DOHH2 (cell line): ENCODE measurements around the gene MKLN1.

Experiments
- H3F3A ChIP-seq: fragments of 200-600 bp; sonication (generic), shearing (Covaris generic); 2 replicates; pipeline ENCODE4 v1.6.0; 2016; ENCODE audit warnings: antibody characterized with exemption, mild to moderate bottlenecking; ENCODE audit not compliant: control insufficient read depth, insufficient read depth
- H3K27ac ChIP-seq: fragments of 200-600 bp; sonication (generic); 2 replicates; pipeline ENCODE4 v1.5.1; 2014; ENCODE audit warnings: low read depth, mild to moderate bottlenecking, low read length, moderate library complexity
- H3K27me3 ChIP-seq: fragments of 200-600 bp; sonication (generic); 2 replicates; pipeline ENCODE4 v1.6.1; 2014; ENCODE audit warnings: mild to moderate bottlenecking, low read length, mixed read lengths; ENCODE audit not compliant: control insufficient read depth
- H3K36me3 ChIP-seq: fragments of 200-600 bp; sonication (generic); 2 replicates; pipeline ENCODE4 v1.6.1; 2014; ENCODE audit warnings: mild to moderate bottlenecking, low read length, moderate library complexity, mixed read lengths; ENCODE audit not compliant: control insufficient read depth
- H3K4me1 ChIP-seq: fragments of 200-600 bp; sonication (generic); 2 replicates; pipeline ENCODE4 v1.6.1; 2014; ENCODE audit warnings: mild to moderate bottlenecking, low read length, mixed read lengths; ENCODE audit not compliant: control insufficient read depth
- H3K4me2 ChIP-seq: fragments of 200-600 bp; sonication (generic); 2 replicates; pipeline ENCODE4 v1.6.0; 2014; ENCODE audit warnings: mild to moderate bottlenecking, low read length, moderate library complexity
- H3K4me3 ChIP-seq: fragments of 200-600 bp; sonication (generic); 2 replicates; pipeline ENCODE4 v1.5.1; 2014; ENCODE audit warnings: mild to moderate bottlenecking, low read length, mixed read lengths
- H3K79me2 ChIP-seq: fragments of 200-600 bp; sonication (generic); 2 replicates; pipeline ENCODE4 v1.6.1; 2014; ENCODE audit warnings: mild to moderate bottlenecking, low read length, mixed read lengths; ENCODE audit not compliant: control insufficient read depth
- H3K9me2 ChIP-seq: fragments of 200-600 bp; sonication (generic); replicated peaks from 2 replicates; pipeline ENCODE4 v1.6.1; 2014; ENCODE audit warnings: mild to moderate bottlenecking, low read length, mixed read lengths; ENCODE audit not compliant: control insufficient read depth
- H3K9me3 ChIP-seq: fragments of 200-600 bp; sonication (generic); 2 replicates; pipeline ENCODE4 v1.6.1; 2014; ENCODE audit warnings: antibody characterized with exemption, low read length, mixed read lengths; ENCODE audit not compliant: control insufficient read depth, insufficient read depth
- H4K20me1 ChIP-seq: fragments of 200-600 bp; sonication (generic); 2 replicates; pipeline ENCODE4 v1.6.0; 2014; ENCODE audit warnings: low read depth, mild to moderate bottlenecking, antibody characterized with exemption, low read length, moderate library complexity; ENCODE audit not compliant: control insufficient read depth, insufficient read depth
- EZH2phosphoT487 ChIP-seq: fragments of 200-600 bp; sonication (generic); IDR thresholded peaks from 2 replicates; pipeline ENCODE4 v1.6.1; 2017; ENCODE audit warnings: borderline replicate concordance, mild to moderate bottlenecking, antibody characterized with exemption, low read length, moderate library complexity, mixed read lengths
- TF ChIP-seq, protein P1 (sequence below): fragments of 200-600 bp; sonication (generic); IDR thresholded peaks from one replicate; pipeline ENCODE4 v1.5.1; 2014; ENCODE audit warnings: antibody characterized with exemption, mild to moderate bottlenecking, low read depth, low read length; ENCODE audit not compliant: poor library complexity, severe bottlenecking

The MKLN1 gene

DNA sequence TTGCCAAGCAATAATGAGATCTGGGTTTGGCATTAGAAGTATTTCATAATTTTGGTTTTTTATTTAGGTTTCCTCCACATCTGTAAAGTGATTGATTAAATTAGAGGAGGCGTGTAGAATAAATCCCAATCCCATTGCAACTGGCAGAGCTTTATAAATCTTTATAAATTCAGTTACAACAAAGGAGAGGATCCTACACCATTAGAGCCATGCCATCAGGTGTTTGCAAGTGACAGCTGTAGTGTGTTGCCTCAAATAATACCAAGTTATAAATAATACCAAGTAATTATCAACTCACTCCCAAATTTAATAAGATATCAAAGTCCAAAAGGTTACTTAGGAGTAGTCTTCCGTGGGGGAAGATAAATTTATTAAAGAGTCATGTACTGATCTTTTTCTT lies 166.5 kb downstream of the MKLN1 start:
- Histone ChIP-seq H3K9me3 (no peaks in the 10 kb centered on the region), H3F3A (no peaks in the 10 kb centered on the region), H4K20me1 (no peaks in the 10 kb centered on the region), H3K4me1 (no peaks in the 10 kb centered on the region), H3K36me3 (no peaks in the 10 kb centered on the region), H3K27me3 (no peaks in the 10 kb centered on the region), H3K9me2 (no peaks in the 10 kb centered on the region), H3K27ac (no peak overlapping the region), H3K79me2 (no peaks in the 10 kb centered on the region), H3K4me2 (no peak overlapping the region), H3K4me3 (no peak overlapping the region)
- no peak for TF ChIP-seq EZH2phosphoT487
- TF ChIP-seq, protein P1, sequence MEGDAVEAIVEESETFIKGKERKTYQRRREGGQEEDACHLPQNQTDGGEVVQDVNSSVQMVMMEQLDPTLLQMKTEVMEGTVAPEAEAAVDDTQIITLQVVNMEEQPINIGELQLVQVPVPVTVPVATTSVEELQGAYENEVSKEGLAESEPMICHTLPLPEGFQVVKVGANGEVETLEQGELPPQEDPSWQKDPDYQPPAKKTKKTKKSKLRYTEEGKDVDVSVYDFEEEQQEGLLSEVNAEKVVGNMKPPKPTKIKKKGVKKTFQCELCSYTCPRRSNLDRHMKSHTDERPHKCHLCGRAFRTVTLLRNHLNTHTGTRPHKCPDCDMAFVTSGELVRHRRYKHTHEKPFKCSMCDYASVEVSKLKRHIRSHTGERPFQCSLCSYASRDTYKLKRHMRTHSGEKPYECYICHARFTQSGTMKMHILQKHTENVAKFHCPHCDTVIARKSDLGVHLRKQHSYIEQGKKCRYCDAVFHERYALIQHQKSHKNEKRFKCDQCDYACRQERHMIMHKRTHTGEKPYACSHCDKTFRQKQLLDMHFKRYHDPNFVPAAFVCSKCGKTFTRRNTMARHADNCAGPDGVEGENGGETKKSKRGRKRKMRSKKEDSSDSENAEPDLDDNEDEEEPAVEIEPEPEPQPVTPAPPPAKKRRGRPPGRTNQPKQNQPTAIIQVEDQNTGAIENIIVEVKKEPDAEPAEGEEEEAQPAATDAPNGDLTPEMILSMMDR = no peak

DNA sequence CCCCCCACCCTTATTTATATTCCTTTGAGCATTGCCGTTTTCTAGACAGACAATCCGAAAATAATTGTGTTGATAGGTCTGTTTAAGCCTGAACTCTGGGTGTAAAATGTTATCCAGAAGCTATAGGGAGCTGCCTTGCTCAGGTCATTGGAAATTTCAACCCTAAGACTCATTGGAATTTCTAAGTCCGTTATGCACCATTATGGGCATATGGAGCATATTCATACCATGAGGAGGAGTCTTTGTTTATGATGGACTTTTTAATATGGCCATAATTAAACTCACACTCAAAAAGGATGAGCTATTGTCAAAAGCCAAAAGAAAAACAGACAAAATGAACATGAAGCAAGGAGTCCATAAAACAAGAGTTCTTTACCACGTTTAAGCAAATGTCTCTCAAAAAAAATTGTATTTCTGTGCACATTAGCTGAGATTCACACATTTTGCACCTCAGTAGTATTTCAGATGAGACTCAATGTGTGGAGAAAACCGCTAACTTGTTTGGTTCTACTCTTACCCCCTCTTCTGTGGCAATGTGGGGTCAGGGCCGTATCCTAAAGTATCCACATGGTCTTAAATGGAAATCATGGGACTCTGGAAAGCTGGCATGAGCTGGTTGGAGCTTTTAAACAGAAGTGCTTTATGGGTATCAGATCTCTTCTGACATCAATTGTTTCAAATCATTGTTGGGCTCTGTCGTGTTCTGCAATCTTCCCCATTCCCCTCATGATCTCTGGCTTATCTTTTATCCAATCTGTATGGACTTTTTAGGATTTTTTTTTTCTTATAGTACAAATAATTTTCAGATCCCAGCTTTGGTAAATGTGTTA lies 168.2 kb downstream of the MKLN1 start:
- Histone ChIP-seq H3F3A (no peaks in the 10 kb centered on the region), H3K27me3 (no peaks in the 10 kb centered on the region), H3K9me3 (no peaks in the 10 kb centered on the region), H3K4me3 (no peak overlapping the region), H4K20me1 (no peaks in the 10 kb centered on the region), H3K4me1 (no peaks in the 10 kb centered on the region), H3K36me3 (no peaks in the 10 kb centered on the region), H3K27ac (no peak overlapping the region), H3K9me2 (no peaks in the 10 kb centered on the region), H3K4me2 (no peak overlapping the region), H3K79me2 (no peaks in the 10 kb centered on the region)
- no peak for TF ChIP-seq EZH2phosphoT487

DNA sequence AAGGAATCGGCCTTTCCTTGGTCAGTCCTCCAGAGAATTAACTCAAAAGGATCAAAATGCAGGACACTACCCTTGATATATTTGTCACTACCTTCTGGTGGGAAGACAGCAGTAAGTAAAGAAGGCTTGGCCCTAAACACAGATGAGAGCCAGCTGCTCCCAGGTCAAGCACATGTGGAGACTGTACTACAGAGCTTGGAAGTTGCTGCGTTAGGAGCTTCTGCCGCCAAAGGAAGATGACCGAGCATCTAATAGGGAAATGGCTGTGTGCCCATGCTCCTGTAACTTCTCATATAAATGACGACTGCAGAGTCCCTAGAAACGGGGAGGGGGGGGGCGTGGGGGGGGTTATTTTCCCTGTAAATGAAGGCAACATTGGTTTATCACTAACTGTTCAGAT lies 169.8 kb downstream of the MKLN1 start:
- no peaks in the 10 kb centered on the region for H3K27me3 ChIP-seq
- no peaks in the 10 kb centered on the region for H3K9me2 ChIP-seq
- no peak overlapping the region for H3K27ac ChIP-seq
- H3K36me3 ChIP-seq = no peaks in the 10 kb centered on the region
- TF ChIP-seq, protein P1 = no peak
- no peak for TF ChIP-seq EZH2phosphoT487
- H4K20me1 ChIP-seq = no peaks in the 10 kb centered on the region
- H3K79me2 ChIP-seq = no peaks in the 10 kb centered on the region
- no peaks in the 10 kb centered on the region for H3K4me1 ChIP-seq
- H3F3A ChIP-seq = peaks cover 2% of the 10 kb centered on the region; the same call in 1 of the 2 replicates
- no peak overlapping the region for H3K4me3 ChIP-seq
- H3K9me3 ChIP-seq = no peaks in the 10 kb centered on the region
- no peak overlapping the region for H3K4me2 ChIP-seq

DNA sequence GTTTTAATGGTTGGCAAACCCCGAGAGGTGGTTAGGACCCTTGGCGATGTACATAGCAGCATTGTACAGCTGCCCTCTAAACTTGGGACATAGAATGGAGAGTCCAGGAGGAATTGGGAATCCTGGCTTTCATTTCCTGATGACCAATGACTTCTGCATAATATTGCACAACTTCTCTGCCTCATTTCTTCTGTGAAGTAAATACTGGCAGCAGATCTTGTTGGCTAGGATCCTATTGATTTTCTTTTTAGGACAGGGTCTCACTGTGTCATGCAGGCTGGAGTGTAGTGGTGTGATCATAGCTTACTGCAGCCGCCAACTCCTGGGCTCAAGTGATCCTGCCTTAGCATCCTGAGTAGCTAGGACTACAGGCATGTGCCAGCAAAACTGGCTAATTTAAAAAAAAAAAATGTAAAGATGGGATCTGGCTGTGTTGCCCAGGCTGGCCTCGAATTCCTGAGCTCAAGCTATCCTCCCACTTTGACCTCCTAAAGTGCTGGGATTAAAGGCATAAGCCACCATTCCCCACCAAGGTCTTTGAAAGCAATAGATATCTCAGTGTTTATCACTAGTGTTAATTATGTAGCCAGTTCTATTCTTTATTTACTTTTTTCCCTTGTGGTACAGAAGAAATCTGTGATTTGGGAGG lies 170.7 kb downstream of the MKLN1 start:
- H4K20me1 ChIP-seq = no peaks in the 10 kb centered on the region
- peaks cover 2% of the 10 kb centered on the region; the same call in 1 of the 2 replicates for H3F3A ChIP-seq
- no peaks in the 10 kb centered on the region for H3K9me3 ChIP-seq
- no peaks in the 10 kb centered on the region for H3K36me3 ChIP-seq
- H3K4me1 ChIP-seq = no peaks in the 10 kb centered on the region
- no peak overlapping the region for H3K4me3 ChIP-seq
- no peak overlapping the region for H3K27ac ChIP-seq
- H3K9me2 ChIP-seq = no peaks in the 10 kb centered on the region
- H3K79me2 ChIP-seq = no peaks in the 10 kb centered on the region
- H3K27me3 ChIP-seq = no peaks in the 10 kb centered on the region
- TF ChIP-seq, protein P1 = no peak
- TF ChIP-seq EZH2phosphoT487 = no peak
- no peak overlapping the region for H3K4me2 ChIP-seq
